ENCODE measurements around the gene CDK14. TPM values are rescaled to one million over a fixed set of nuclear protein-coding genes. Genes with fewer than 3 reads are reported as not detected.

The CDK14 gene
- total RNA-seq, 1 donor = 41.0 TPM

- peak; percentile 56 for DNase-seq (ENCODE audit: low read depth)
- H3K4me3 ChIP-seq (ENCODE audit: low read depth, low read length) = no peak overlapping the region
- TF ChIP-seq CTCF (IDR thresholded peaks at IDR 0.05; ENCODE audit: insufficient read depth, low read depth, low read length) = no peak
Measured at GRCh38 chr7:91242097-91242844, 646.1 kb downstream of the CDK14 start.

GRCh38 chr7:91243591-91244301 lies 647.6 kb downstream of the CDK14 start:
- no peak for TF ChIP-seq CTCF (IDR thresholded peaks at IDR 0.05; ENCODE audit: insufficient read depth, low read depth, low read length)
- DNase-seq (ENCODE audit: low read depth) = peak; percentile 52
- H3K4me3 ChIP-seq (ENCODE audit: low read depth, low read length) = no peak overlapping the region

GRCh38 chr7:91247500-91247899 lies 651.4 kb downstream of the CDK14 start:
- TF ChIP-seq CTCF (IDR thresholded peaks at IDR 0.05; ENCODE audit: insufficient read depth, low read depth, low read length) = peak; percentile 33
- H3K4me3 ChIP-seq (ENCODE audit: low read depth, low read length) = no peak overlapping the region
- DNase-seq (ENCODE audit: low read depth) = peak; percentile 39

GRCh38 chr7:91248996-91249395 lies 652.9 kb downstream of the CDK14 start:
- DNase-seq (ENCODE audit: low read depth) = no peak

GRCh38 chr7:91249506-91250233 lies 653.5 kb downstream of the CDK14 start:
- no peak for TF ChIP-seq CTCF (IDR thresholded peaks at IDR 0.05; ENCODE audit: insufficient read depth, low read depth, low read length)
- DNase-seq (ENCODE audit: low read depth) = peak; percentile 70
- no peak overlapping the region for H3K4me3 ChIP-seq (ENCODE audit: low read depth, low read length)

More at GRCh38 chr7:91248996-91249395, 652.9 kb downstream of the CDK14 start:
- TF ChIP-seq CTCF (IDR thresholded peaks at IDR 0.05; ENCODE audit: insufficient read depth, low read depth, low read length) = no peak
- H3K4me3 ChIP-seq (ENCODE audit: low read depth, low read length) = no peak overlapping the region

GRCh38 chr7:91250706-91251105 lies 654.6 kb downstream of the CDK14 start:
- TF ChIP-seq CTCF (IDR thresholded peaks at IDR 0.05; ENCODE audit: insufficient read depth, low read depth, low read length) = no peak
- H3K4me3 ChIP-seq (ENCODE audit: low read depth, low read length) = no peak overlapping the region
- DNase-seq (ENCODE audit: low read depth) = no peak
